GM12878 (cell line): ENCODE results near the gene EXD3.

ENCODE experiments used
- SRF ChIP-seq, 2 experiments: IDR thresholded peaks; 2 replicates each; pipeline ENCODE4 v1.6.1; 2011; ENCODE audit warnings: low read depth in 2 of 2, low read length in 2 of 2, mild to moderate bottlenecking in 1 of 2, moderate library complexity in 1 of 2
- TCF12 ChIP-seq: IDR thresholded peaks from 2 replicates; pipeline ENCODE4 v1.6.1; 2011; ENCODE audit warnings: low read depth, mild to moderate bottlenecking, low read length

GRCh38 chr9:137375321-137376058 is 47.5 kb downstream of the EXD3 start:
- TF ChIP-seq SRF (IDR thresholded peaks at IDR 0.05; ENCODE audit: low read depth in 2 of 2, low read length in 2 of 2) (no peak), TCF12 (no peak)
